GM19452 (cell line): ENCODE measurements around the gene GFM1.
"Not testable (repeated sequence)": the region's sequence is repeated elsewhere in the genome, so short reads cannot be mapped to it uniquely, and the experiment has no call there.

Experiments
- ATAC-seq: cut with Tn5 transposase; IDR thresholded peaks from one replicate; pipeline ENCODE4 v1.9.1; 2021; ENCODE audit not compliant: unreplicated experiment

The GFM1 gene

GRCh38 chr3:158672215-158673176, 28.2 kb downstream of the GFM1 start, which contains the start of gene LXN:
TSS of gene LXN (minus strand) at chr3:158672648. CDS start at chr3:158672478, 170 bp downstream.
- peak; percentile 100 for ATAC-seq

GRCh38 chr3:158678687-158679086, 34.4 kb downstream of the GFM1 start:
- ATAC-seq: no peak

- ATAC-seq: no peak
Measured at GRCh38 chr3:158679547-158680000, 35.2 kb downstream of the GFM1 start.

- ATAC-seq: no peak
Measured at GRCh38 chr3:158680861-158681260, 36.5 kb downstream of the GFM1 start.

GRCh38 chr3:158683230-158683962, 39.1 kb downstream of the GFM1 start:
- no peak for ATAC-seq

GRCh38 chr3:158685159-158685558, 40.8 kb downstream of the GFM1 start:
- ATAC-seq: no peak

GRCh38 chr3:158693866-158694456, 49.6 kb downstream of the GFM1 start:
- not testable (repeated sequence) for ATAC-seq

GRCh38 chr3:158696618-158697017, 52.3 kb downstream of the GFM1 start:
- ATAC-seq: no peak

- no peak for ATAC-seq
Measured at GRCh38 chr3:158700559-158700958, 56.2 kb downstream of the GFM1 start.

- ATAC-seq: no peak
Measured at GRCh38 chr3:158701420-158702065, 57.2 kb downstream of the GFM1 start.

GRCh38 chr3:158702815-158703481, 58.6 kb downstream of the GFM1 start:
- no peak for ATAC-seq

- ATAC-seq: no peak
Measured at GRCh38 chr3:158703566-158703965, 59.2 kb downstream of the GFM1 start.

- no peak for ATAC-seq
Measured at GRCh38 chr3:158709666-158710083, 65.3 kb downstream of the GFM1 start.

GRCh38 chr3:158710601-158711000, 66.3 kb downstream of the GFM1 start:
- ATAC-seq: no peak

GRCh38 chr3:158711886-158712285, 67.6 kb downstream of the GFM1 start:
- no peak for ATAC-seq

- peak; percentile 49 for ATAC-seq
Measured at GRCh38 chr3:158712443-158712842, 68.1 kb downstream of the GFM1 start.

- no peak for ATAC-seq
Measured at GRCh38 chr3:158713094-158713499, 68.8 kb downstream of the GFM1 start.

- no peak for ATAC-seq
Measured at GRCh38 chr3:158717576-158717975, 73.2 kb downstream of the GFM1 start.

GRCh38 chr3:158718490-158719170, 74.3 kb downstream of the GFM1 start:
- no peak for ATAC-seq

- ATAC-seq: no peak
Measured at GRCh38 chr3:158722108-158722507, 77.8 kb downstream of the GFM1 start.
